Duodenal mucosa (tissue), 2 donors: ENCODE data around the gene MSH5.

ENCODE experiments used
- H3K27ac ChIP-seq: one replicate; pipeline ENCODE4 v1.7.0; 2013; ENCODE audit warnings: low read depth, low read length
- H3K27me3 ChIP-seq, 2 donors: one replicate each; pipeline ENCODE4 v1.7.0; 2013; ENCODE audit warnings: low read length in 2 of 2, control low read depth in 1 of 2; ENCODE audit not compliant: insufficient read depth in 2 of 2, control insufficient read depth in 1 of 2
- H3K36me3 ChIP-seq, 2 donors: one replicate each; pipeline ENCODE4 v1.7.0; 2013; ENCODE audit warnings: low read length in 2 of 2, control low read depth in 1 of 2; ENCODE audit not compliant: insufficient read depth in 2 of 2, control insufficient read depth in 1 of 2
- H3K4me1 ChIP-seq, 2 donors: one replicate each; pipeline ENCODE4 v1.7.0; 2013; ENCODE audit warnings: low read length in 2 of 2, control low read depth in 1 of 2; ENCODE audit not compliant: insufficient read depth in 2 of 2, control insufficient read depth in 1 of 2
- H3K4me3 ChIP-seq, 2 donors: one replicate each; pipeline ENCODE4 v1.7.0; 2013; ENCODE audit warnings: low read length in 2 of 2, low read depth in 1 of 2
- H3K9ac ChIP-seq, 2 donors: one replicate each; pipeline ENCODE4 v1.7.0; 2013; ENCODE audit warnings: low read length in 2 of 2, low read depth in 1 of 2
- H3K9me3 ChIP-seq, 2 donors: one replicate each; pipeline ENCODE4 v1.7.0; 2013; ENCODE audit warnings: low read length in 2 of 2, control low read depth in 1 of 2; ENCODE audit not compliant: control insufficient read depth in 1 of 2

Gene MSH5

GRCh38 chr6:31729515-31729978, 10.3 kb upstream of the MSH5 start:
- Histone ChIP-seq H3K9ac (peak overlapping the region; percentile 70 to 96), H3K4me1 (peaks cover 50 to 52% of the 10 kb centered on the region in 2 donors), H3K9me3 (no peaks in the 10 kb centered on the region), H3K27ac (peak overlapping the region; percentile 96), H3K4me3 (peak overlapping the region; percentile 81 to 84), H3K36me3 (peaks cover 31 to 56% of the 10 kb centered on the region in 2 donors), H3K27me3 (no peaks in the 10 kb centered on the region)

DNA sequence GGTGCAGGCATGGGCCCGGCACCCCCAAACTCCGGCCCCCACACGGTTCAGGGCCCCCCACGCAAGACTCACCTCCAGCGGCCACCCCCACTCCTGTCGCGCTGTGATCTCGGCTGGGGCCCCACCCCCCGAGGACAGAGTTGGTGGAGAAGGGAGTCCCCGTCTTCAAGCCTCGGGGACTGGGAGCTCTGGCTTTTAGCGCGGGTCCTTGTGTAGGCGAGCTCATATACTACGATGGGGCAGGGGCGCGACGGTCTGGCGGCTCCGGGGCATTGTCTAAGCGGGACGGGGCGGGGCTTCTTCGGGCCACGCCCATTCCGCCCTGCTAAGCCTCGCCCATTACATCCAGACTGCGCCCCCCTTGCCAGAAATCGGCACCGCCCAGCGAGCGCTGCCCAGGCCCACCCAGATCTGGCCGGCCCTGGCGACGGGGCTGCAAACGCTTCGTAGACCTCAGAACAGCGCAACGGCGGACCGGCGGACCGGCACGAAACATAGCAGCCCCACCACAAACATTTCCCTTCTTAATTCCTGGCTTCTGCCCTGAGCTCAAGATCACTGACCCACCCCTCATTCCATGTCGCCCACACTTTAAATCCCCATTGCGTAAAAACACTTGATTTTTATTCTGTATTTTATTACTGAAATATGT, 9.7 kb upstream of the MSH5 start:
- peaks cover 31 to 56% of the 10 kb centered on the region in 2 donors for H3K36me3 ChIP-seq

DNA sequence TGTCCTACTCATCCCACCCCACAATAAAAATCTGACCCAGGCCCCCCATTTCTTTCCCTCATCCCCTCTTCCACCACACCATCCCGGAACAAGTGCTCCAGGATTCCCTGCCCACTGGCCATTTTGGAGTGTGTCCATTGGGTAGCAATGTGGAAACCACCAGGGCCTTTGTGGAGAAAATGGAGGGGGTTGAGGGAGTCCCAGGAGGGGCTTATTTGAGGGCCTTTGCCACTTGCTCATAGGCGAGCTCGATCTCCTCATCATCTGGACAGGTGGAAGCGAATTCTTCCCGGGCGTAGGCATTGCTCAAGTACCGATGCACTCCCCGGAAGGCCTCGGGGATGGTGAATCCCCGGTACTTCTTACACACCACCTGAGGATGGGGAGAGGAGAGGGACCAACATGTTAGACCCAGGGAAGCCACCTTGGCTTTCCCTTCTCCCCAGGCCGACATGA, 9.1 kb upstream of the MSH5 start:
- peaks cover 54% of the 10 kb centered on the region in 2 donors for H3K4me1 ChIP-seq
- H3K9ac ChIP-seq = peak overlapping the region in 1 of 2 donors; percentile 70
- H3K27me3 ChIP-seq = no peaks in the 10 kb centered on the region
- H3K36me3 ChIP-seq = peaks cover 31 to 55% of the 10 kb centered on the region in 2 donors
- peak overlapping the region; percentile 96 for H3K27ac ChIP-seq
- H3K9me3 ChIP-seq = no peaks in the 10 kb centered on the region
- peak overlapping the region in 1 of 2 donors; percentile 81 for H3K4me3 ChIP-seq

More for the DNA sequence above, 9.7 kb upstream of the MSH5 start:
- Histone ChIP-seq H3K9me3 (no peaks in the 10 kb centered on the region), H3K4me1 (peaks cover 54% of the 10 kb centered on the region in 2 donors), H3K27me3 (no peaks in the 10 kb centered on the region), H3K4me3 (peak overlapping the region; percentile 81 to 84), H3K9ac (peak overlapping the region; percentile 70 to 96), H3K27ac (peak overlapping the region; percentile 96)

- Histone ChIP-seq H3K36me3 (peaks cover 31 to 42% of the 10 kb centered on the region in 2 donors), H3K9me3 (no peaks in the 10 kb centered on the region), H3K4me3 (no peak overlapping the region), H3K27me3 (no peaks in the 10 kb centered on the region), H3K27ac (no peak overlapping the region), H3K4me1 (peaks cover 52 to 55% of the 10 kb centered on the region in 2 donors), H3K9ac (no peak overlapping the region)
Measured at GRCh38 chr6:31732029-31732428, 7.8 kb upstream of the MSH5 start.

GRCh38 chr6:31733734-31734133, 6.1 kb upstream of the MSH5 start:
- Histone ChIP-seq H3K4me3 (peak overlapping the region; percentile 91 to 95), H3K27me3 (no peaks in the 10 kb centered on the region), H3K9me3 (no peaks in the 10 kb centered on the region), H3K27ac (no peak overlapping the region), H3K36me3 (peaks cover 28 to 34% of the 10 kb centered on the region in 2 donors), H3K4me1 (peaks cover 52 to 55% of the 10 kb centered on the region in 2 donors), H3K9ac (peak overlapping the region; percentile 97)

- Histone ChIP-seq H3K36me3 (peaks cover 28 to 34% of the 10 kb centered on the region in 2 donors), H3K27ac (peak overlapping the region; percentile 94), H3K9me3 (no peaks in the 10 kb centered on the region), H3K9ac (peak overlapping the region; percentile 97), H3K4me1 (peaks cover 51 to 56% of the 10 kb centered on the region in 2 donors), H3K4me3 (peak overlapping the region; percentile 91 to 95), H3K27me3 (no peaks in the 10 kb centered on the region)
Measured at GRCh38 chr6:31734247-31734820, 5.5 kb upstream of the MSH5 start.

- Histone ChIP-seq H3K27ac (peak overlapping the region; percentile 94), H3K9ac (peak overlapping the region; percentile 97), H3K27me3 (no peaks in the 10 kb centered on the region), H3K36me3 (peaks cover 28 to 34% of the 10 kb centered on the region in 2 donors), H3K9me3 (no peaks in the 10 kb centered on the region), H3K4me1 (peaks cover 50 to 57% of the 10 kb centered on the region in 2 donors), H3K4me3 (peak overlapping the region; percentile 91 to 95)
Measured at GRCh38 chr6:31734821-31735406, 4.9 kb upstream of the MSH5 start.

- Histone ChIP-seq H3K4me3 (peak within 1 kb of the TSS; percentile 91 to 95), H3K9ac (peak within 1 kb of the TSS; percentile 97), H3K4me1 (peaks cover 49 to 58% of the 10 kb centered on the region in 2 donors), H3K27ac (peak within 1 kb of the TSS; percentile 94), H3K36me3 (peaks cover 25 to 27% of the 10 kb centered on the region in 2 donors), H3K9me3 (no peaks in the 10 kb centered on the region), H3K27me3 (no peaks in the 10 kb centered on the region)
Measured at GRCh38 chr6:31736021-31736767, 3.6 kb upstream of the MSH5 start, which contains the start of gene CLIC1. Gene CLIC1, minus strand, starts transcription at chr6:31736530. Its CDS starts 230 bp downstream, at chr6:31736300.

DNA sequence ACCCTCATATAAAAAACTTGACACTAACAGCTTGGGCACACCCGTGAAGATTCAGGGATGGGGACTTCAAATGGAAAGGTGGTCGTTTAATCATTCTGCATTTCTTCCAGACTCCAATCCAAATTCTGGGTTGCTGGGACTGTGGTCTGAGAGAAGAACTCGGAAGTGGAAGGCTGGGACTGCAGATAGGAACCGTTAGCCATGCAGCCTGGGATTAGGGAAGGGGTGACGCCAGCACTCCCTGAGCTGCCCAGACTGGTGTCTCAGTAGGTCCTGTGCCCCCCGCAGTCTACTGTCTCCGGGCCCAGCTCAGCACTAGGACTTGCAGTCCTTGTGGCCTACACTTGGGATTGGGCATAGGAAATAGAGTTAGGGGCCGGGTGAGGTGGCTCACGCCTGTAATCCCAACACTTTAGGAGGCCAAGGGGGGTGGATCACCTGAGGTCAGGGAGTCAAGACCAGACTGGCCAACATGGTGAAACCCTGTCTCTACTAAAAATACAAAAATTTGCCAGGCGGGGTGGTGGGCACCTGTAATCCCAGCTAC, 3.0 kb upstream of the MSH5 start:
- Histone ChIP-seq H3K27me3 (no peaks in the 10 kb centered on the region), H3K27ac (peak overlapping the region; percentile 94), H3K4me3 (peak overlapping the region; percentile 91 to 95), H3K9ac (peak overlapping the region; percentile 97), H3K9me3 (no peaks in the 10 kb centered on the region), H3K4me1 (peaks cover 48 to 59% of the 10 kb centered on the region in 2 donors), H3K36me3 (peaks cover 19 to 21% of the 10 kb centered on the region in 2 donors)
